Measurements from ENCODE around the gene LDHB.

DNA sequence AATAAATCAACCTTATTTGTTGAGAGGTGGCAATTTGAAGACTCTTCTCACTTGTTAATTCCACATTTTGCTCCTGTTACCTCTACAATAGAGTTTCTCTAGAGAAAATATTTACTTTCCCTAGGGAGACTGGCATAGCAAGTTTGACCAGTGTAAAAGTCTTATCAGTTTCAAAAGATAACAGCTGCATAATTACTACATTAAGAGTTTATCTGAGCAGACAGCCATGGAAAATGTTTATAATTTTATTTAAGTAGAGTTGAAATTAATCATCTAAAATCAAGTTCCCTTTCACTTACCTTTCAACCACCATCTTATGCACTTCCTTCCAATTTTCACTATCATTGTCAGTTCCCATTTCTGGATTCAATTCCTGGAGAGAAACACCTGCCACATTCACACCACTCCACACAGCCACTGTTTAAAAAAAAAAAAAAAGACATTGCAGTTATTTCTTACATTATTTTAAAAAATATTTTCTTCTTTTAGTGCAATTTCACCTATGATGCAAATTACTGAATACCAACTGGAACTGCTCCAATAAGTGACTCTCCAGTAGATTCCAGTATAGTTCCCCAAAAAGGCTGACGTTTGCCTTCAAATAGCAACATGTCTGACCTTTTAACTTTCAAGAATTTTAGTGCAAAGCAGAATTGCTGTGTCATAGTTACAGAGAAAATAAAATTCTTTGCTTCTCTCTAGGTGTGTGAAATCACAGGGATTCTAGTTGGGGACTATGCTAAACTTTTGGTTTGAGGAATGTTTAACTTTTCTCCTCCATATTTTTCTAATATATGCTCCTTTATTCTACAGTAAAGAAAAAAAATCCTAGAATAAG is 19.4 kb downstream of the LDHB start:
- TF ChIP-seq POLR2AphosphoS5 (IDR thresholded peaks at IDR 0.05; ENCODE audit: borderline replicate concordance, low read depth, low read length): no peak
- TF ChIP-seq EZH2 (IDR thresholded peaks at IDR 0.05): no peak
- no peak for TF ChIP-seq FOXP2 (optimal IDR thresholded peaks at IDR 0.05; ENCODE audit: control extremely low read depth, extremely low read length, insufficient read depth)
